Measurements from ENCODE around the gene CDH4. TPM values are rescaled to one million over a fixed set of nuclear protein-coding genes. Genes with fewer than 3 reads are reported as not detected.

The CDH4 gene
- total and polyA plus RNA-seq, 2 of the 13 experiments (the other 11 are each of a cell fraction or from before 2014, with no cell fraction given) = not detected

- TF ChIP-seq HNF4A (CRISPR knock-in tag; IDR thresholded peaks at IDR 0.05) = peak; percentile 19; the same call in 1 of the 2 replicates
- TF ChIP-seq SAFB2 (CRISPR knock-in tag; IDR thresholded peaks at IDR 0.05; ENCODE audit: borderline replicate concordance, low read depth) = no peak
- TF ChIP-seq ZNF713 (CRISPR knock-in tag; IDR thresholded peaks at IDR 0.05) = no peak
- TF ChIP-seq ZNF761 (CRISPR knock-in tag; conservative IDR thresholded peaks at IDR 0.05) = no peak
- no peak for TF ChIP-seq ZNF878 (CRISPR knock-in tag; IDR thresholded peaks at IDR 0.05)
- TF ChIP-seq KDM5A (IDR thresholded peaks at IDR 0.05; ENCODE audit: borderline replicate concordance, low read length) = no peak
- no peak for TF ChIP-seq SMC3 (IDR thresholded peaks at IDR 0.05; ENCODE audit: low read length)
- TF ChIP-seq RFXAP (CRISPR knock-in tag; IDR thresholded peaks at IDR 0.05; ENCODE audit: borderline replicate concordance) = no peak
- TF ChIP-seq EP300 (IDR thresholded peaks at IDR 0.05; ENCODE audit: low read depth in 2 of 2, low read length in 2 of 2) = no peak
- no peak for TF ChIP-seq EP300 (CRISPR knock-in tag; IDR thresholded peaks at IDR 0.05; ENCODE audit: borderline replicate concordance)
- no peak for TF ChIP-seq ZBTB38 (CRISPR knock-in tag; IDR thresholded peaks at IDR 0.05)
- no peak for TF ChIP-seq IRF9 (CRISPR knock-in tag; IDR thresholded peaks at IDR 0.05; ENCODE audit: borderline replicate concordance)
- no peak for TF ChIP-seq ZNF557 (CRISPR knock-in tag; IDR thresholded peaks at IDR 0.05)
- TF ChIP-seq TRIM24 (CRISPR knock-in tag; IDR thresholded peaks at IDR 0.05) = no peak
- no peak for TF ChIP-seq BCL6 (CRISPR knock-in tag; IDR thresholded peaks at IDR 0.05)
- TF ChIP-seq RNF219 (CRISPR knock-in tag; IDR thresholded peaks at IDR 0.05) = no peak
- TF ChIP-seq SRY (CRISPR knock-in tag; IDR thresholded peaks at IDR 0.05) = peak; percentile 65; the same call in 1 of the 2 replicates
- no peak for TF ChIP-seq ZNF646 (CRISPR knock-in tag; IDR thresholded peaks at IDR 0.05)
- no peak for TF ChIP-seq CREB3 (CRISPR knock-in tag; IDR thresholded peaks at IDR 0.05)
These were observed 713.8 kb downstream of the CDH4 start (continued) for GRCh38 chr20:61965606-61966491.

Data from HepG2 (cell line).